OCI-LY1 (cell line): ENCODE data around the gene GRB2.

Experiments
- EZH2 ChIP-seq: fragments of 200-600 bp; sonication (generic), shearing (Covaris generic); IDR thresholded peaks from 2 replicates; pipeline ENCODE4 v1.8.0; 2017; ENCODE audit warnings: borderline replicate concordance, mixed run types, mild to moderate bottlenecking, antibody characterized with exemption, low read length, moderate library complexity, mixed read lengths
- TF ChIP-seq, protein P1 (sequence below): fragments of 200-600 bp; sonication (generic), shearing (Covaris generic); IDR thresholded peaks from 2 replicates; pipeline ENCODE4 v1.5.1; 2017; ENCODE audit warnings: mild to moderate bottlenecking, antibody characterized with exemption, low read length, moderate library complexity, mixed read lengths

DNA sequence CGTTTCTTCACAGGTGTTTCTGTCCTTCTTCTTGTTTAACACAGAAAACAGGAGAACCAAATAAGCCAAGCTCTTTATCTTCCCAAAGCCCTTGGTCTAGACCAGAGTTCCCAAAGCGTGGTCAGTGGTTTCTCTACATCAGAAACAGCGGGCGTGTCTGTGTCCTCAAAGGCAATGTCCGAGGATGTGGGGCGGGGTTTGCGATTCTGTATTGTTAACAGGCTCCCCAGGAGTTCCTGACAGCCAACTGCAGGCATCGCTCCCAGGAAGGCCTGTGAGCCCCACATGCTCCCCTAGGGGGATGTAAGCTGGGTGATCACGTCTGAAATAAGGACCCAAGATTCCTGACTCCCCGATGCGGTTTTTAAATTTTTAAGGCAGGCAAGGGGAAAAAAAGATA, 87.8 kb downstream of the GRB2 start:
- TF ChIP-seq, protein P1, sequence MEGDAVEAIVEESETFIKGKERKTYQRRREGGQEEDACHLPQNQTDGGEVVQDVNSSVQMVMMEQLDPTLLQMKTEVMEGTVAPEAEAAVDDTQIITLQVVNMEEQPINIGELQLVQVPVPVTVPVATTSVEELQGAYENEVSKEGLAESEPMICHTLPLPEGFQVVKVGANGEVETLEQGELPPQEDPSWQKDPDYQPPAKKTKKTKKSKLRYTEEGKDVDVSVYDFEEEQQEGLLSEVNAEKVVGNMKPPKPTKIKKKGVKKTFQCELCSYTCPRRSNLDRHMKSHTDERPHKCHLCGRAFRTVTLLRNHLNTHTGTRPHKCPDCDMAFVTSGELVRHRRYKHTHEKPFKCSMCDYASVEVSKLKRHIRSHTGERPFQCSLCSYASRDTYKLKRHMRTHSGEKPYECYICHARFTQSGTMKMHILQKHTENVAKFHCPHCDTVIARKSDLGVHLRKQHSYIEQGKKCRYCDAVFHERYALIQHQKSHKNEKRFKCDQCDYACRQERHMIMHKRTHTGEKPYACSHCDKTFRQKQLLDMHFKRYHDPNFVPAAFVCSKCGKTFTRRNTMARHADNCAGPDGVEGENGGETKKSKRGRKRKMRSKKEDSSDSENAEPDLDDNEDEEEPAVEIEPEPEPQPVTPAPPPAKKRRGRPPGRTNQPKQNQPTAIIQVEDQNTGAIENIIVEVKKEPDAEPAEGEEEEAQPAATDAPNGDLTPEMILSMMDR, result no peak
- no peak for TF ChIP-seq EZH2
